A549 (cell line): Measurements from ENCODE around the gene B3GNT8. TPM values are rescaled to one million over a fixed set of nuclear protein-coding genes. Genes with fewer than 3 reads are reported as not detected.

Experiments
- ATAC-seq, 2 experiments: fragments of 200-7000 bp in 1 of 2; fragments of >200 bp in 1 of 2; cut with Nextera tagmentation in 1 of 2; cut with Tn5 transposase in 1 of 2; 3 replicates each; pipeline versions ENCODE4 v1.8.0 to v1.9.1; 2018 to 2020; ENCODE audit warnings: mild to moderate bottlenecking in 1 of 2, moderate library complexity in 1 of 2
- CTCF ChIA-PET: fragments of 300-600 bp; sonication (Branson Sonifier 250); formaldehyde crosslinking; extraction: SDS; loops from one replicate; lab custom pipeline; 2021; ENCODE audit warnings: antibody characterized with exemption, inconsistent platforms; lab: Yijun Ruan, JAX
- POLR2A ChIA-PET: fragments of 350-600 bp; formaldehyde crosslinking; extraction: SDS; loops from one replicate; lab custom pipeline; 2021; ENCODE audit warnings: antibody characterized with exemption, inconsistent platforms; lab: Yijun Ruan, JAX
- DNase-seq, 2 experiments: peaks; one replicate each; pipeline versions ENCODE4 v3.0.0 to v3.0.0-alpha.2; 2011 to 2016; ENCODE audit warnings: low read depth in 1 of 2, low spot score in 1 of 2
- FAIRE-seq: peaks from 2 replicates; lab custom pipeline; 2011; peaks lifted over from hg19 to GRCh38; lab: Jason Lieb, UNC
- H3K27ac ChIP-seq, 2 experiments: fragments of >200 bp; sonication (Bioruptor Twin); formaldehyde crosslinking; 3 replicates each; pipeline ENCODE4 v1.5.1; 2016 to 2017
- H3K4me1 ChIP-seq: fragments of >200 bp; sonication (Bioruptor Twin); formaldehyde crosslinking; 3 replicates; pipeline ENCODE4 v1.6.1; 2016
- H3K4me2 ChIP-seq: fragments of >200 bp; sonication (Bioruptor Twin); formaldehyde crosslinking; 3 replicates; pipeline ENCODE4 v1.6.1; 2016
- H3K4me3 ChIP-seq: fragments of >200 bp; sonication (Bioruptor Twin); formaldehyde crosslinking; 3 replicates; pipeline ENCODE4 v1.5.1; 2016
- H3K9me3 ChIP-seq: fragments of >200 bp; sonication (Bioruptor Twin); formaldehyde crosslinking; 3 replicates; pipeline ENCODE4 v1.6.1; 2016
- BHLHE40 ChIP-seq: IDR thresholded peaks from 2 replicates; pipeline ENCODE4 v1.6.1; 2012; ENCODE audit warnings: low read depth, low read length, inconsistent platforms
- CBX2 ChIP-seq: fragments of 200-600 bp; sonication (generic); IDR thresholded peaks from 2 replicates; pipeline ENCODE4 v1.6.1; 2016; ENCODE audit warnings: low read depth, mild to moderate bottlenecking, borderline replicate concordance
- CHD2 ChIP-seq: fragments of 150-350 bp; IDR thresholded peaks from 2 replicates; pipeline ENCODE4 v1.6.1; 2014; ENCODE audit warnings: low read length; ENCODE audit not compliant: partially characterized antibody
- CHD4 ChIP-seq: fragments of 200-600 bp; sonication (generic); IDR thresholded peaks from 2 replicates; pipeline ENCODE4 v1.6.1; 2016; ENCODE audit warnings: antibody characterized with exemption, mild to moderate bottlenecking, borderline replicate concordance
- ESRRA ChIP-seq: fragments of 150-350 bp; IDR thresholded peaks from 2 replicates; pipeline ENCODE4 v1.6.1; 2014; ENCODE audit warnings: mild to moderate bottlenecking, low read length, borderline replicate concordance
- FOSL2 ChIP-seq, 2 experiments: fragments of 450-650 bp in 1 of 2; fragments of >200 bp in 1 of 2; sonication (Bioruptor Twin) in 1 of 2; formaldehyde crosslinking; IDR thresholded peaks; 2 replicates each; pipeline versions ENCODE4 v1.5.0 to v1.6.1; 2016 to 2020; ENCODE audit warnings: mild to moderate bottlenecking in 1 of 2, moderate library complexity in 1 of 2
- JUN ChIP-seq, 2 experiments: fragments of >200 bp; sonication (Bioruptor Twin); formaldehyde crosslinking; IDR thresholded peaks; 2 replicates in 1 of 2; 3 replicates in 1 of 2; pipeline ENCODE4 v1.6.1; 2016 to 2017
- KDM1A ChIP-seq: fragments of 200-600 bp; sonication (generic); IDR thresholded peaks from 2 replicates; pipeline ENCODE4 v1.6.1; 2016; ENCODE audit warnings: low read depth, mild to moderate bottlenecking
- MAFK ChIP-seq: fragments of 450-650 bp; IDR thresholded peaks from 2 replicates; pipeline ENCODE4 v1.6.1; 2014; ENCODE audit not compliant: partially characterized antibody
- MAZ ChIP-seq: fragments of 150-350 bp; IDR thresholded peaks from 2 replicates; pipeline ENCODE4 v1.6.1; 2014; ENCODE audit warnings: antibody characterized with exemption, low read depth, low read length, borderline replicate concordance
- MYC ChIP-seq: IDR thresholded peaks from 2 replicates; pipeline ENCODE4 v1.6.1; 2012; ENCODE audit warnings: mild to moderate bottlenecking, inconsistent platforms, low read length, improper control_type of control experiment, borderline replicate concordance
- NPAS2 ChIP-seq: fragments of 250-450 bp; sonication (Bioruptor Pico); IDR thresholded peaks from 2 replicates; pipeline ENCODE4 v1.8.0; 2022; ENCODE audit warnings: mild to moderate bottlenecking, moderate library complexity, borderline replicate concordance
- NR3C1 ChIP-seq: fragments of >200 bp; sonication (Bioruptor Twin); formaldehyde crosslinking; IDR thresholded peaks from 3 replicates; pipeline ENCODE4 v1.6.1; 2017
- POLR2A ChIP-seq: IDR thresholded peaks from 2 replicates; pipeline ENCODE4 v1.6.1; 2012; ENCODE audit warnings: mild to moderate bottlenecking, low read length
- RARB ChIP-seq: fragments of 250-450 bp; sonication (Bioruptor Pico); IDR thresholded peaks from 2 replicates; pipeline ENCODE4 v1.8.0; 2021; ENCODE audit warnings: mild to moderate bottlenecking, moderate library complexity
- RCOR1 ChIP-seq: fragments of 150-350 bp; IDR thresholded peaks from 2 replicates; pipeline ENCODE4 v1.6.1; 2014; ENCODE audit warnings: antibody characterized with exemption, low read length, low read depth
- RNF2 ChIP-seq: fragments of 200-600 bp; sonication (generic); IDR thresholded peaks from 2 replicates; pipeline ENCODE4 v1.6.1; 2016; ENCODE audit warnings: low read depth, mild to moderate bottlenecking, antibody characterized with exemption, moderate library complexity, borderline replicate concordance
- SMC3 ChIP-seq: fragments of >200 bp; sonication (Bioruptor Twin); formaldehyde crosslinking; IDR thresholded peaks from 3 replicates; pipeline ENCODE4 v1.6.1; 2018; ENCODE audit warnings: inconsistent platforms
- SREBF2 ChIP-seq: fragments of 450-650 bp; IDR thresholded peaks from 2 replicates; pipeline ENCODE4 v1.6.1; 2014; ENCODE audit warnings: mild to moderate bottlenecking, moderate library complexity
- TP53 ChIP-seq: fragments of 250-450 bp; sonication (Bioruptor Pico); IDR thresholded peaks from 2 replicates; pipeline ENCODE4 v1.5.0; 2021; ENCODE audit warnings: mild to moderate bottlenecking, moderate library complexity
- ZC3H11A ChIP-seq: fragments of 450-650 bp; IDR thresholded peaks from 2 replicates; pipeline ENCODE4 v1.6.1; 2014; ENCODE audit warnings: antibody characterized with exemption, mild to moderate bottlenecking
- ZFP36 ChIP-seq: fragments of 450-650 bp; IDR thresholded peaks from 2 replicates; pipeline ENCODE4 v1.6.1; 2014; ENCODE audit warnings: borderline replicate concordance; ENCODE audit not compliant: partially characterized antibody
- ZNF302 ChIP-seq: fragments of 250-450 bp; sonication (Bioruptor Pico); IDR thresholded peaks from 2 replicates; pipeline ENCODE4 v1.9.0; 2021; ENCODE audit warnings: inconsistent platforms, mild to moderate bottlenecking, moderate library complexity
- ZSCAN20 ChIP-seq: fragments of 250-450 bp; sonication (Bioruptor Pico); IDR thresholded peaks from 2 replicates; pipeline ENCODE4 v1.8.0; 2022; ENCODE audit warnings: mild to moderate bottlenecking, moderate library complexity
- WGBS: methylation state at CpG from one replicate; pipeline ENCODE4 v1.1.6; 2017; ENCODE audit errors: missing lambda C conversion rate; 5-methylcytosine and 5-hydroxymethylcytosine counted together
- polyA plus RNA-seq, 4 experiments: library from polyadenylated mRNA; depleted of rRNA in 3 of 4; stranded (reverse); fragments of >200 nt; fragmentation: RNase III in 1 of 4; extraction: RNeasy Plus Mini Kit Qiagen cat#74134 plus additional on column Dnase treatment in 1 of 4; gene quantifications; 2 replicates in 3 of 4; 3 replicates in 1 of 4; pipeline ENCODE4 v1.2.3, GENCODE V29; 2011 to 2017
- TF ChIP-seq, protein P1 (sequence below): fragments of 250-450 bp; sonication (Bioruptor Pico); IDR thresholded peaks from 2 replicates; pipeline ENCODE4 v1.5.0; 2020; ENCODE audit warnings: low read depth, mild to moderate bottlenecking, moderate library complexity
- TF ChIP-seq, protein P2 (sequence below): IDR thresholded peaks from 2 replicates; pipeline ENCODE4 v1.6.1; 2012
- TF ChIP-seq, protein P3 (sequence below): fragments of 250-450 bp; sonication (Bioruptor Pico); IDR thresholded peaks from 2 replicates; pipeline ENCODE4 v1.5.0; 2021; ENCODE audit warnings: mild to moderate bottlenecking, moderate library complexity, borderline replicate concordance
- TF ChIP-seq, protein P4 (sequence below): fragments of 450-650 bp; IDR thresholded peaks from 2 replicates; pipeline ENCODE4 v1.6.1; 2014; ENCODE audit warnings: antibody characterized with exemption
- TF ChIP-seq, protein P5 (sequence below): fragments of >200 bp; sonication (Bioruptor Twin); formaldehyde crosslinking; IDR thresholded peaks from 2 replicates; pipeline ENCODE4 v1.6.1; 2016

Gene B3GNT8
- polyA plus RNA-seq, 2 of the 4 experiments (the other 2 are of a cell fraction) = not detected

DNA sequence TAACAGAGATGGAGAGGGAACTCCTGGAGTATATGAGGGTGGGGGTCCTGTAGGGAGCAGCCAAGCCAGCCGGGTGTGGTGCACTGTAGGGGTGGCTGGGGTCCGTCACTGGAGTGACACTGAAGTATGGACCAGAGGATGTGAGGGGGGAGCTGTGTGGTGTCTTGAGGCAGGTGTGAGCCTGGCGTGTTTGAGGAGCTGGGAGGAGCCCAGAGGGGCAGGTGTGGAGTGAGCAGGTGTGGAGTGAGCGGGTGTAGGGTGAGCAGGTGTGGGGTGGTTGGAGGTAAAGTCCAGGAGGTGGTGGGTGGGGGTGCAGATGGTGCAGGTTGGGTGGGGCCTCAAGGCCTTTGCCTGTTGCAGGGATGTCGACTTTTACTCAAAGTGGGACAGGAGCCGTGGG is 5.9 kb downstream of the B3GNT8 start:
- Histone ChIP-seq H3K4me3 (no peak overlapping the region), H3K9me3 (no peaks in the 10 kb centered on the region), H3K27ac (no peak overlapping the region), H3K4me1 (no peaks in the 10 kb centered on the region), H3K4me2 (no peak overlapping the region)
- ATAC-seq (no peak), DNase-seq (no peak), FAIRE-seq (no peak)
- ChIA-PET POLR2A (no interaction called here), CTCF (interaction anchor here (0.6 to 4.2 kb wide), 10 partner anchors 9 to 159 kb away, joined by 3 to 18 read pairs (median 4); partner anchors contain the start of gene DMAC2)
- 90% methylated on average over 6 of the region's 6 CpGs for WGBS
- TF ChIP-seq JUN (IDR thresholded peaks at IDR 0.05) (no peak), CHD4 (no peak), ESRRA (no peak), MAZ (no peak), CHD2 (no peak), ZNF302 (no peak), ZFP36 (no peak), KDM1A (no peak), ZC3H11A (no peak), ZSCAN20 (no peak), NPAS2 (CRISPR knock-in tag) (no peak), RARB (no peak)
- TF ChIP-seq, protein P1, sequence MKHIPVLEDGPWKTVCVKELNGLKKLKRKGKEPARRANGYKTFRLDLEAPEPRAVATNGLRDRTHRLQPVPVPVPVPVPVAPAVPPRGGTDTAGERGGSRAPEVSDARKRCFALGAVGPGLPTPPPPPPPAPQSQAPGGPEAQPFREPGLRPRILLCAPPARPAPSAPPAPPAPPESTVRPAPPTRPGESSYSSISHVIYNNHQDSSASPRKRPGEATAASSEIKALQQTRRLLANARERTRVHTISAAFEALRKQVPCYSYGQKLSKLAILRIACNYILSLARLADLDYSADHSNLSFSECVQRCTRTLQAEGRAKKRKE (CRISPR knock-in tag) = no peak

DNA sequence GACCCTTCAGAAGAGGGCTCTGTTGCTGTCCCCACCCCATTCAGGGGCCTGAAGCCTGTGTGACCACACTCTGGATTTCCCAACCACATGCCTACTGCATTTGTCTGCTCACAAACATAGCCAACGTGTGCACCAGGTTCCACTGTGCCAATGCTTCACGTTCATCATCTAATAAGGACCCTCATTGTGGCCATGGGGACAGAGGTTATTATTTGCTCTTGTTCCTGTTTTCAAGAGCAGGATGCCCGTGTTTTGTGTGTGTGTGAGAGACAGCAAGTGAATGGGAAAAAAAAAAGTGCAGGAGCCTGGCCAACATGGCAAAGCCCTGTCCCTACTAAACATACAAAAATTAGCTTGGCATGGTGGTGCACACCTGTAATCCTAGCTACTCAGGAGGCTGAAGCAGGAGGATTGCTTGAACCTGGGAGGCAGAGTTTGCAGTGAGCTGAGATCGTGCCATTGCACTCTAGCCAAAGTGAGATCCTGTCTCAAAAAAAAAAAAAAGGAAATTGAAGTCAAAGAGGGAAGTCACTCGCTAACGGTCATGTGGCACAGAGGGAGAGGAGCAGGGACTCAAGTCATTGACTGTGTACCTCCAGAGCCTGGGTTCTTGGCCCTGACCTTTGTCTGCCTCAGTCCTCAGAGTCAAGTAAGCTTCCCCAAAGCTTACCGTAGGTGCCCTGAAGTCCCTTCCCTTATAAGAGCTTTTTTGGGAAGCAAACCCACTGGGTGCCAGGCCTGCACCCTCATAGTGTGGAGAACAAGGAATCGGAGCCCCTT is 6.9 kb downstream of the B3GNT8 start:
- no peaks in the 10 kb centered on the region for H3K9me3 ChIP-seq
- TF ChIP-seq CBX2 (no peak), MYC (no peak), ZC3H11A (no peak), POLR2A (no peak), NPAS2 (CRISPR knock-in tag) (no peak), SREBF2 (no peak), MAFK (no peak)
- 83% methylated on average over 8 of the region's 8 CpGs for WGBS
- no peak overlapping the region for H3K4me3 ChIP-seq
- no peaks in the 10 kb centered on the region for H3K4me1 ChIP-seq
- ChIA-PET POLR2A (interaction anchor here (0.7 to 1.0 kb wide), 2 partner anchors 19 to 20 kb away, joined by 3 to 5 read pairs; no protein-coding TSS in a partner anchor), CTCF (interaction anchor here (1.0 to 4.2 kb wide), 8 partner anchors 10 to 150 kb away, joined by 3 to 18 read pairs (median 6); partner anchors contain the start of gene DMAC2)
- no peak overlapping the region for H3K4me2 ChIP-seq
- DNase-seq = no peak
- H3K27ac ChIP-seq = no peak overlapping the region
- ATAC-seq = no peak
- peak; percentile 73 for FAIRE-seq

DNA sequence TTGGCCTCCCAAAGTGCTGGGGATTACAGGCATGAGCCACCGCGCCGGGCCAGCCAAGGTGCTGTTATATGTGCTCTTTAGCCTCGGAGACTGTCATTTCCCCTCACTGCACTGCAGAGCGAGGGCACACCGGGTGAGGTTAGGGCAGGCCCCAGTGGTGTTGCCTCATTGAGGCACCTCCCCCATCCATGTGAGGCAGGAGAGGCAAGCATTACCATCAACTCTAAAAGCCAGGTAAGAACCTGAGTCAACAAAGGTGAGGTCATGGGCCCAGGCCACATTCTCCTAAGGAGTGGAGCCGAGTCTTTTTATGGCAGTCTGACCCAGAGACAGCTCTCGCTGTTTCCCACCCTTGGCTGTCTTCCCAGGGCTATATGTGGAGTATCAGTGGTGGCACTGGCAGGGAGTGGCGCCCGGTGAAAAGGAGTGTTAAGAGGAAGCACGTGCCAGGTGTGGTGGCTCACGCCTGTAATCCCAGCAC is 10.9 kb downstream of the B3GNT8 start:
- 91% methylated on average over 12 of the region's 12 CpGs for WGBS
- no peaks in the 10 kb centered on the region for H3K4me1 ChIP-seq
- H3K4me3 ChIP-seq = no peak overlapping the region
- H3K9me3 ChIP-seq = no peaks in the 10 kb centered on the region
- DNase-seq (no peak), FAIRE-seq (no peak), ATAC-seq (no peak)
- H3K4me2 ChIP-seq = no peak overlapping the region
- H3K27ac ChIP-seq = no peak overlapping the region
- CTCF ChIA-PET = interaction anchor here (0.7 to 3.5 kb wide), 7 partner anchors 8 to 147 kb away, joined by 3 to 15 read pairs (median 3); partner anchors contain the start of gene DMAC2
- POLR2A ChIA-PET = interaction anchor here (0.6 to 1.4 kb wide), 2 partner anchors 20 to 23 kb away, joined by 3 read pairs; no protein-coding TSS in a partner anchor
- TF ChIP-seq FOSL2 (IDR thresholded peaks at IDR 0.05) (no peak), FOSL2 (CRISPR knock-in tag; IDR thresholded peaks at IDR 0.05) (no peak), SMC3 (no peak), CBX2 (no peak), NPAS2 (CRISPR knock-in tag) (no peak), BHLHE40 (no peak), ZSCAN20 (no peak), TP53 (no peak), ESRRA (no peak), NR3C1 (no peak), RCOR1 (no peak), RNF2 (no peak)
- TF ChIP-seq, protein P2, sequence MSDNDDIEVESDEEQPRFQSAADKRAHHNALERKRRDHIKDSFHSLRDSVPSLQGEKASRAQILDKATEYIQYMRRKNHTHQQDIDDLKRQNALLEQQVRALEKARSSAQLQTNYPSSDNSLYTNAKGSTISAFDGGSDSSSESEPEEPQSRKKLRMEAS = no peak
- TF ChIP-seq, protein P1 (CRISPR knock-in tag) = no peak
- TF ChIP-seq, protein P3, sequence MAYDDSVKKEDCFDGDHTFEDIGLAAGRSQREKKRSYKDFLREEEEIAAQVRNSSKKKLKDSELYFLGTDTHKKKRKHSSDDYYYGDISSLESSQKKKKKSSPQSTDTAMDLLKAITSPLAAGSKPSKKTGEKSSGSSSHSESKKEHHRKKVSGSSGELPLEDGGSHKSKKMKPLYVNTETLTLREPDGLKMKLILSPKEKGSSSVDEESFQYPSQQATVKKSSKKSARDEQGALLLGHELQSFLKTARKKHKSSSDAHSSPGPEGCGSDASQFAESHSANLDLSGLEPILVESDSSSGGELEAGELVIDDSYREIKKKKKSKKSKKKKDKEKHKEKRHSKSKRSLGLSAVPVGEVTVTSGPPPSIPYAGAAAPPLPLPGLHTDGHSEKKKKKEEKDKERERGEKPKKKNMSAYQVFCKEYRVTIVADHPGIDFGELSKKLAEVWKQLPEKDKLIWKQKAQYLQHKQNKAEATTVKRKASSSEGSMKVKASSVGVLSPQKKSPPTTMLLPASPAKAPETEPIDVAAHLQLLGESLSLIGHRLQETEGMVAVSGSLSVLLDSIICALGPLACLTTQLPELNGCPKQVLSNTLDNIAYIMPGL (CRISPR knock-in tag) = no peak
- TF ChIP-seq, protein P4, sequence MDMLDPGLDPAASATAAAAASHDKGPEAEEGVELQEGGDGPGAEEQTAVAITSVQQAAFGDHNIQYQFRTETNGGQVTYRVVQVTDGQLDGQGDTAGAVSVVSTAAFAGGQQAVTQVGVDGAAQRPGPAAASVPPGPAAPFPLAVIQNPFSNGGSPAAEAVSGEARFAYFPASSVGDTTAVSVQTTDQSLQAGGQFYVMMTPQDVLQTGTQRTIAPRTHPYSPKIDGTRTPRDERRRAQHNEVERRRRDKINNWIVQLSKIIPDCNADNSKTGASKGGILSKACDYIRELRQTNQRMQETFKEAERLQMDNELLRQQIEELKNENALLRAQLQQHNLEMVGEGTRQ = no peak
- TF ChIP-seq, protein P5, sequence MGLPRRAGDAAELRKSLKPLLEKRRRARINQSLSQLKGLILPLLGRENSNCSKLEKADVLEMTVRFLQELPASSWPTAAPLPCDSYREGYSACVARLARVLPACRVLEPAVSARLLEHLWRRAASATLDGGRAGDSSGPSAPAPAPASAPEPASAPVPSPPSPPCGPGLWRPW = no peak
